Omental fat pad (tissue), 4 donors: ENCODE data around the gene PPP1R13B. TPM values are rescaled to one million over a fixed set of nuclear protein-coding genes. Genes with fewer than 3 reads are reported as not detected.

Experiments
- ATAC-seq: fragments of 150-250 bp; one replicate; pipeline ENCODE4 v1.9.1; 2016; ENCODE audit warnings: mild to moderate bottlenecking, moderate library complexity; ENCODE audit not compliant: low FRiP score
- DNase-seq: peaks from one replicate; pipeline ENCODE4 v3.0.0-alpha.2; 2019; ENCODE audit warnings: low spot score
- total RNA-seq, 4 donors: library from RNA; depleted of rRNA; stranded (reverse); fragments of >200 nt; gene quantifications; one replicate each; pipeline ENCODE4 v1.1.0, GENCODE V29; 2016
- TF ChIP-seq, protein P1 (sequence below), 3 donors: fragments of 450-650 bp; IDR thresholded peaks; one replicate each; pipeline ENCODE4 v1.5.1; 2016 to 2017; ENCODE audit warnings: antibody characterized with exemption in 3 of 3, mild to moderate bottlenecking in 3 of 3, moderate library complexity in 2 of 3

Gene PPP1R13B
- total RNA-seq, 4 donors from 2014 or later, result 9.7 to 31.1 (median 15.0) TPM

GRCh38 chr14:103741876-103742275 lies 105.5 kb downstream of the PPP1R13B start:
- DNase-seq, result no peak
- TF ChIP-seq, protein P1, sequence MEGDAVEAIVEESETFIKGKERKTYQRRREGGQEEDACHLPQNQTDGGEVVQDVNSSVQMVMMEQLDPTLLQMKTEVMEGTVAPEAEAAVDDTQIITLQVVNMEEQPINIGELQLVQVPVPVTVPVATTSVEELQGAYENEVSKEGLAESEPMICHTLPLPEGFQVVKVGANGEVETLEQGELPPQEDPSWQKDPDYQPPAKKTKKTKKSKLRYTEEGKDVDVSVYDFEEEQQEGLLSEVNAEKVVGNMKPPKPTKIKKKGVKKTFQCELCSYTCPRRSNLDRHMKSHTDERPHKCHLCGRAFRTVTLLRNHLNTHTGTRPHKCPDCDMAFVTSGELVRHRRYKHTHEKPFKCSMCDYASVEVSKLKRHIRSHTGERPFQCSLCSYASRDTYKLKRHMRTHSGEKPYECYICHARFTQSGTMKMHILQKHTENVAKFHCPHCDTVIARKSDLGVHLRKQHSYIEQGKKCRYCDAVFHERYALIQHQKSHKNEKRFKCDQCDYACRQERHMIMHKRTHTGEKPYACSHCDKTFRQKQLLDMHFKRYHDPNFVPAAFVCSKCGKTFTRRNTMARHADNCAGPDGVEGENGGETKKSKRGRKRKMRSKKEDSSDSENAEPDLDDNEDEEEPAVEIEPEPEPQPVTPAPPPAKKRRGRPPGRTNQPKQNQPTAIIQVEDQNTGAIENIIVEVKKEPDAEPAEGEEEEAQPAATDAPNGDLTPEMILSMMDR (IDR thresholded peaks at IDR 0.05), result no peak
- ATAC-seq, result no peak

GRCh38 chr14:103740991-103741689 lies 106.2 kb downstream of the PPP1R13B start:
- no peak for DNase-seq

GRCh38 chr14:103739793-103740501 lies 107.4 kb downstream of the PPP1R13B start:
- TF ChIP-seq, protein P1 (IDR thresholded peaks at IDR 0.05), result no peak
- DNase-seq (no peak), ATAC-seq (no peak)

More at GRCh38 chr14:103740991-103741689, 106.2 kb downstream of the PPP1R13B start:
- no peak for ATAC-seq
- TF ChIP-seq, protein P1 (IDR thresholded peaks at IDR 0.05), result no peak

DNA sequence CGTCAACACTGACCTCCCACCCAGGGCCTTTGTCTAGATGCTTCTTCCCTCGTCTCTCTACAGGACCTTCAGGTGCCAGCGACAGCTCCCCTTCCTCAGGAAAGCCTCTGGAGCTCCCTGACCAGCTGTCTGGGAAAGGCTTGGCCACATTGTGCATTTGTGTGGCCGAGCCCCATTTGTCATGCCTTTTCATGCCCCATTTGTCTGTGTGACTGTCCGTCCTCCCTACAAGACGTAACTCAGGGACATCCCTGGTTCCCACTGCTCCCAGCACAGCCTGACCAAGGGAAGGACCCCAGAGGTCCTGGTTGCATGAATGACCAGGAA lies 107.9 kb downstream of the PPP1R13B start:
- no peak for ATAC-seq
- TF ChIP-seq, protein P1 (IDR thresholded peaks at IDR 0.05), result no peak

GRCh38 chr14:103738701-103739451 lies 108.5 kb downstream of the PPP1R13B start:
- ATAC-seq (no peak), DNase-seq (no peak)
- TF ChIP-seq, protein P1 (IDR thresholded peaks at IDR 0.05), result no peak

More for the DNA sequence above, 107.9 kb downstream of the PPP1R13B start:
- no peak for DNase-seq

DNA sequence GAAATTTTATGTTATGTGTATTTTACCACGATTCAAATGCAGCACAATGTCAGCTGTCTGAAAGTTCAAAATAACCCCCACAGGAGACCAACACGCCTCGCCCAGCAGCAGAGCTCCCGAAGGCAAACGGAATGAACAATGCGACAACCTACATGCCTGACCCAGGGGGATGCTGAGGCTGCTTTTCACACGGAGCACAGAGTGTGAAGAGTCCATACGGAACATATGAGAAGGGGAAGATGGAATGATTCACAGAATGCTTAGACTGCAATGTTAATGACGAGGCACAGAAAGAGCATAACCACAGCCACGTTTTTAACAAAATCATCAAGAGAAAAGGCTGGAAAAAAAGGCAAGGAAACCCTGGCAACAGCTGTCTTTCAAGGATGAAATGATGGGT lies 109.2 kb downstream of the PPP1R13B start:
- no peak for ATAC-seq
- DNase-seq, result no peak
- TF ChIP-seq, protein P1 (IDR thresholded peaks at IDR 0.05), result no peak
